GM12873 (cell line): ENCODE results near the gene LRP1B.

Experiments
- CTCF ChIP-seq: IDR thresholded peaks from 2 replicates; pipeline ENCODE4 v1.5.1; 2012; ENCODE audit warnings: low read depth, mild to moderate bottlenecking, moderate library complexity, low read length, control low read depth; ENCODE audit not compliant: insufficient read depth; ENCODE audit errors: missing control alignments

Gene LRP1B

GRCh38 chr2:140552634-140553033 is 1578.2 kb downstream of the LRP1B start:
- no peak for TF ChIP-seq CTCF

GRCh38 chr2:140551287-140551686 is 1579.5 kb downstream of the LRP1B start:
- TF ChIP-seq CTCF: no peak

GRCh38 chr2:140550821-140551220 is 1580.0 kb downstream of the LRP1B start:
- TF ChIP-seq CTCF: no peak

GRCh38 chr2:140542627-140543026 is 1588.2 kb downstream of the LRP1B start:
- TF ChIP-seq CTCF: no peak

- no peak for TF ChIP-seq CTCF
Measured at GRCh38 chr2:140539242-140539875, 1591.5 kb downstream of the LRP1B start.

GRCh38 chr2:140529706-140530105 is 1601.1 kb downstream of the LRP1B start:
- no peak for TF ChIP-seq CTCF

GRCh38 chr2:140528982-140529381 is 1601.8 kb downstream of the LRP1B start:
- no peak for TF ChIP-seq CTCF
